Measurements from ENCODE around the gene POU2F1.

Gene POU2F1

GRCh38 chr1:167247754-167248153, 27.1 kb downstream of the POU2F1 start:
- Histone ChIP-seq H3K9ac (ENCODE audit: low read length) (no peak overlapping the region), H3K4me3 (ENCODE audit: low read length) (no peak overlapping the region), H3K27ac (ENCODE audit: low read depth, low read length) (no peak overlapping the region), H3K36me3 (ENCODE audit: control insufficient read depth, insufficient read depth, low read length) (no peaks in the 10 kb centered on the region), H3K27me3 (ENCODE audit: control insufficient read depth, insufficient read depth, low read length) (no peaks in the 10 kb centered on the region), H3K4me1 (ENCODE audit: control insufficient read depth, insufficient read depth, low read length) (no peaks in the 10 kb centered on the region)

- H3K36me3 ChIP-seq (ENCODE audit: control insufficient read depth, insufficient read depth, low read length), result no peaks in the 10 kb centered on the region
- H3K27me3 ChIP-seq (ENCODE audit: control insufficient read depth, insufficient read depth, low read length), result no peaks in the 10 kb centered on the region
- no peak overlapping the region for H3K4me3 ChIP-seq (ENCODE audit: low read length)
- H3K4me1 ChIP-seq (ENCODE audit: control insufficient read depth, insufficient read depth, low read length), result no peaks in the 10 kb centered on the region
- H3K27ac ChIP-seq (ENCODE audit: low read depth, low read length), result no peak overlapping the region
- H3K9ac ChIP-seq (ENCODE audit: low read length), result no peak overlapping the region
Observed at GRCh38 chr1:167248707-167249642, 28.3 kb downstream of the POU2F1 start.

GRCh38 chr1:167249702-167250101, 29.0 kb downstream of the POU2F1 start:
- Histone ChIP-seq H3K27ac (ENCODE audit: low read depth, low read length) (no peak overlapping the region), H3K27me3 (ENCODE audit: control insufficient read depth, insufficient read depth, low read length) (no peaks in the 10 kb centered on the region), H3K36me3 (ENCODE audit: control insufficient read depth, insufficient read depth, low read length) (no peaks in the 10 kb centered on the region), H3K9ac (ENCODE audit: low read length) (no peak overlapping the region), H3K4me1 (ENCODE audit: control insufficient read depth, insufficient read depth, low read length) (no peaks in the 10 kb centered on the region), H3K4me3 (ENCODE audit: low read length) (no peak overlapping the region)

GRCh38 chr1:167250482-167250881, 29.8 kb downstream of the POU2F1 start:
- H3K9ac ChIP-seq (ENCODE audit: low read length), result no peak overlapping the region
- no peaks in the 10 kb centered on the region for H3K27me3 ChIP-seq (ENCODE audit: control insufficient read depth, insufficient read depth, low read length)
- H3K4me1 ChIP-seq (ENCODE audit: control insufficient read depth, insufficient read depth, low read length), result no peaks in the 10 kb centered on the region
- H3K36me3 ChIP-seq (ENCODE audit: control insufficient read depth, insufficient read depth, low read length), result no peaks in the 10 kb centered on the region
- no peak overlapping the region for H3K4me3 ChIP-seq (ENCODE audit: low read length)
- no peak overlapping the region for H3K27ac ChIP-seq (ENCODE audit: low read depth, low read length)

GRCh38 chr1:167251472-167251871, 30.8 kb downstream of the POU2F1 start:
- Histone ChIP-seq H3K4me1 (ENCODE audit: control insufficient read depth, insufficient read depth, low read length) (no peaks in the 10 kb centered on the region), H3K27me3 (ENCODE audit: control insufficient read depth, insufficient read depth, low read length) (no peaks in the 10 kb centered on the region), H3K27ac (ENCODE audit: low read depth, low read length) (no peak overlapping the region), H3K36me3 (ENCODE audit: control insufficient read depth, insufficient read depth, low read length) (no peaks in the 10 kb centered on the region), H3K9ac (ENCODE audit: low read length) (no peak overlapping the region), H3K4me3 (ENCODE audit: low read length) (no peak overlapping the region)

- no peak overlapping the region for H3K4me3 ChIP-seq (ENCODE audit: low read length)
- H3K27me3 ChIP-seq (ENCODE audit: control insufficient read depth, insufficient read depth, low read length), result no peaks in the 10 kb centered on the region
- no peak overlapping the region for H3K9ac ChIP-seq (ENCODE audit: low read length)
- H3K27ac ChIP-seq (ENCODE audit: low read depth, low read length), result no peak overlapping the region
- no peaks in the 10 kb centered on the region for H3K36me3 ChIP-seq (ENCODE audit: control insufficient read depth, insufficient read depth, low read length)
- H3K4me1 ChIP-seq (ENCODE audit: control insufficient read depth, insufficient read depth, low read length), result peaks cover 3% of the 10 kb centered on the region
Observed at GRCh38 chr1:167252986-167253385, 32.3 kb downstream of the POU2F1 start.

- Histone ChIP-seq H3K9ac (ENCODE audit: low read length) (no peak overlapping the region), H3K4me3 (ENCODE audit: low read length) (peak overlapping the region; percentile 35), H3K27ac (ENCODE audit: low read depth, low read length) (peak overlapping the region; percentile 30), H3K4me1 (ENCODE audit: control insufficient read depth, insufficient read depth, low read length) (peaks cover 16% of the 10 kb centered on the region), H3K36me3 (ENCODE audit: control insufficient read depth, insufficient read depth, low read length) (no peaks in the 10 kb centered on the region), H3K27me3 (ENCODE audit: control insufficient read depth, insufficient read depth, low read length) (no peaks in the 10 kb centered on the region)
Observed at GRCh38 chr1:167258858-167259257, 38.2 kb downstream of the POU2F1 start.

- no peaks in the 10 kb centered on the region for H3K27me3 ChIP-seq (ENCODE audit: control insufficient read depth, insufficient read depth, low read length)
- no peak overlapping the region for H3K27ac ChIP-seq (ENCODE audit: low read depth, low read length)
- H3K4me1 ChIP-seq (ENCODE audit: control insufficient read depth, insufficient read depth, low read length), result peaks cover 15% of the 10 kb centered on the region
- H3K9ac ChIP-seq (ENCODE audit: low read length), result no peak overlapping the region
- H3K4me3 ChIP-seq (ENCODE audit: low read length), result no peak overlapping the region
- H3K36me3 ChIP-seq (ENCODE audit: control insufficient read depth, insufficient read depth, low read length), result no peaks in the 10 kb centered on the region
Observed at GRCh38 chr1:167262836-167263235, 42.1 kb downstream of the POU2F1 start.

GRCh38 chr1:167263344-167263743, 42.7 kb downstream of the POU2F1 start:
- H3K27ac ChIP-seq (ENCODE audit: low read depth, low read length), result no peak overlapping the region
- no peaks in the 10 kb centered on the region for H3K27me3 ChIP-seq (ENCODE audit: control insufficient read depth, insufficient read depth, low read length)
- H3K4me3 ChIP-seq (ENCODE audit: low read length), result no peak overlapping the region
- no peak overlapping the region for H3K9ac ChIP-seq (ENCODE audit: low read length)
- no peaks in the 10 kb centered on the region for H3K36me3 ChIP-seq (ENCODE audit: control insufficient read depth, insufficient read depth, low read length)
- H3K4me1 ChIP-seq (ENCODE audit: control insufficient read depth, insufficient read depth, low read length), result peaks cover 15% of the 10 kb centered on the region

GRCh38 chr1:167263819-167264464, 43.3 kb downstream of the POU2F1 start:
- no peaks in the 10 kb centered on the region for H3K36me3 ChIP-seq (ENCODE audit: control insufficient read depth, insufficient read depth, low read length)
- no peak overlapping the region for H3K9ac ChIP-seq (ENCODE audit: low read length)
- H3K27ac ChIP-seq (ENCODE audit: low read depth, low read length), result no peak overlapping the region
- no peak overlapping the region for H3K4me3 ChIP-seq (ENCODE audit: low read length)
- no peaks in the 10 kb centered on the region for H3K27me3 ChIP-seq (ENCODE audit: control insufficient read depth, insufficient read depth, low read length)
- peaks cover 9% of the 10 kb centered on the region for H3K4me1 ChIP-seq (ENCODE audit: control insufficient read depth, insufficient read depth, low read length)

- H3K4me3 ChIP-seq (ENCODE audit: low read length), result no peak overlapping the region
- no peaks in the 10 kb centered on the region for H3K27me3 ChIP-seq (ENCODE audit: control insufficient read depth, insufficient read depth, low read length)
- H3K27ac ChIP-seq (ENCODE audit: low read depth, low read length), result no peak overlapping the region
- H3K36me3 ChIP-seq (ENCODE audit: control insufficient read depth, insufficient read depth, low read length), result no peaks in the 10 kb centered on the region
- H3K9ac ChIP-seq (ENCODE audit: low read length), result no peak overlapping the region
- peaks cover 5% of the 10 kb centered on the region for H3K4me1 ChIP-seq (ENCODE audit: control insufficient read depth, insufficient read depth, low read length)
Observed at GRCh38 chr1:167266965-167267364, 46.3 kb downstream of the POU2F1 start.

- no peaks in the 10 kb centered on the region for H3K36me3 ChIP-seq (ENCODE audit: control insufficient read depth, insufficient read depth, low read length)
- H3K4me1 ChIP-seq (ENCODE audit: control insufficient read depth, insufficient read depth, low read length), result peaks cover 5% of the 10 kb centered on the region
- H3K4me3 ChIP-seq (ENCODE audit: low read length), result no peak overlapping the region
- no peak overlapping the region for H3K27ac ChIP-seq (ENCODE audit: low read depth, low read length)
- no peak overlapping the region for H3K9ac ChIP-seq (ENCODE audit: low read length)
- H3K27me3 ChIP-seq (ENCODE audit: control insufficient read depth, insufficient read depth, low read length), result no peaks in the 10 kb centered on the region
Observed at GRCh38 chr1:167268347-167268787, 47.7 kb downstream of the POU2F1 start.

Data from rectal smooth muscle tissue (tissue), 1 donor.